GM20431 (cell line): ENCODE results near the gene MN1.

Source experiments
- in situ Hi-C: fragments of 300-500 bp; cut with MseI, MboI; formaldehyde crosslinking; loops from one replicate; pipeline ENCODE4 v1.15.0; 2020; ENCODE audit warnings: low sequenced_read_pairs; ENCODE audit not compliant: unreplicated experiment

Gene MN1

GRCh38 chr22:27801616-27802345 lies at the start of gene MN1:
MN1 (minus strand) TSS chr22:27801756; CDS start chr22:27800543, 1,213 bp downstream.
- in situ Hi-C loops, result no loop called here

DNA sequence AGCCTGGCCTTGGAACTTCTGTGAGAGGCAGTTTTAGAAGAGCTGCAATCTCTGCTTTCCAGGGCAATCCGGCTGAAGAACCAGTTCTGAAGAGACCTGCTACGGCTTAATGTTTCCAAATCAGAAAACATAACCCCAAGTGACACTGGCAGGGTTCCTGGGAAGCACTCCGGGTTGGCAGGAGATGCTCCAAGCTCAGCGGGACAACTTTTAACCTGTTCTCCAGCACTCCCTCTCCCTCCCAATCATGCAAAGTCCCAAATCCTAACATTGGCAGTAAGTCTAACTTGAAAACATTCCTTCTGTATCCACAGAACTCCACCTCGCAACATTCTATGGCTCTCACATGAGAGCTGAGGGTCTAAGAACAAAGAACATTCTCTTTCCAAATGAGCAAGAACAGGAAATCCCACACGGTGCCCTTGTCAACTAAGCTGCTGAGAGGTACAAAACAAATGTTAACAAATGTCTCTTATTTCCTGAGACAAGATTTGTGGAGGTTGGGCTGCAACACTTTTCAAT lies 48.5 kb upstream of the MN1 start:
- in situ Hi-C loops, result no loop called here

- in situ Hi-C loops, result no loop called here
Measured at GRCh38 chr22:27848005-27848404, 46.4 kb upstream of the MN1 start.

DNA sequence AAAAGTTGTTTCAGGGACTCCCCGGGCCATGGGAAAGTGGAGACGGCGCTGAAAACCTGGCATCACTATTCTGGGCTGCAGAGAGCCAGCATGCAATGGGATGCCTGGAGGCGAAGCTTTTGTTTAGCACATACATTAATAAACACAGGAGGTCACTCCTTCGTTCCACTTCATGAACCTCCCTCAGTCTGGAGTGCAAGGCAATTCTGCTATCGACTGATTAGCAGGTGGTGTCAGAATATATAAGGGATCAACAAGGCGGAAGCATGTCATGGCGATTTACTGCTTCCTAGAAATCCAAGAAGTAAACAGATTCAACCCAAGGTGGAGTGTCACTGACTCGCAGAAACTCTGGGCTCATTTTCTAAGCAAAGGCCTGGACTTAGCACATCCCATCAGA lies 45.4 kb upstream of the MN1 start:
- in situ Hi-C loops, result no loop called here

DNA sequence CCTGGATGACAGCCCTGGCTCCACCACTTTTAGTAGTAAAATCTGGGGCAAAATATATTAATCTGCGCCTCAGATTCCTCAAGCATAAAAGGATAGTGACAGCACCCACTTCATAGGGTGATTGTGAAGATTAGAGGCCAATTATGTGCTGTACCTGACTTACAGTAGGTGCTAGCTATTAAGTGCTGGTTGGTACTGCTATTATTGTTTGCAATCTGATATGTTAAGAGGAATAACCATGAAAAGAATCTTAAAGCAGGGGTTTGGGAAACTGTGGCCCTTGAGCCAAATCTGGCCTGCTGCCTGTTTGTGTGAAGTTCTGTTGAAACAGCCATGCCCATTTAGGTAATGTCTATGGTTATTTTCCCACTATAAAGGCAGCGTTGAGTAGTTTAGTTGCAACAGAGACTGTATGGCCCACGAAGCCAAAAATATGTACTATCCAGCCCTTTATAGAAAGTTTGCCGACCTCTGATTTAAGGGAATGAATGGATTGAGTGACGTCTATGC lies 44.7 kb upstream of the MN1 start:
- in situ Hi-C loops, result no loop called here

- in situ Hi-C loops, result no loop called here
Measured at GRCh38 chr22:27845644-27846043, 44.1 kb upstream of the MN1 start.

DNA sequence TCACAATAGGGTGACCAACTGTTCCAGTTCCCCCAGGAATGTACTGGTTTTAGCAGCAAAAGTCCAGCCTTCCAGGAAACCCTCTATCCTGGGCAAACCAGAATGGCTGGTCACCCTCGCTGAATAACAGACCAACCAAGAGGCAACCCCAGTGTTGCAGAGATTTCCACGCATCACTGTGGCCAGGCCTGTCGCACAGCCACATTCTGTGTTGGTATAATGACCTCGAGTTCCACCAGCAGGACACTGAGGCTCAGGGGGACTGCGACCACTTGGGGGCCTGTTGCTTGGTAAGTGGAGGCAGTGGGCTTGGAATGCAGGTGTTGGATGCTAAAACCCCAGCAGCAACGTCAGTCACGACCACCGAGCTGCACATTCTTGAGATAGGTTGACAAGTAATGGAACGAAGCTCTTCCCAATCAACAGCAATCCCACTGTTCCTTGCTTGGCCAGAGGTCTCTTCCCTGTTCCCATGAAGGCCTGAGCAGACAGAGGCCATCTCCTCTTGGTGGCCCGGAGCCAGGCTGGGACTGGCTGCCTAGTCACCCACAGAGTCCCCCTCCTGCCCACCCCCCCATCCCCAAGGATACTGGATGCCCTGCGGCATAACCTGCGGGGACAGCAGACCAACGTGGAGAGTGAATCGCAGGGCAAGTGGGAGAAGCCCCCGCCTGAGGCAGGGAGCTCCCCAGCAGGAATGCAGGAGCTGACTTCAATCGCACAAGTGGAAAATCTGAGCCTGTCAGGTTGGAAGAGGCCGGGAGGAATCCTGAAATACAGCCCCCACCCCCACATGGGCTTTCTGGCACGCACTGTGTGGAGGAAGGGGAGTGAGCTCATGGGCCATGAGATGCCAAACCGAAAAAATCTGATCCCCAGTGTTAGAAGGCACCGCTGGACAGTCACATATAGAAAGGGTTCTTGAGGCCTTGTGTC lies 43.4 kb upstream of the MN1 start:
- in situ Hi-C loops, result no loop called here

GRCh38 chr22:27844256-27844655 lies 42.7 kb upstream of the MN1 start:
- in situ Hi-C loops, result no loop called here

DNA sequence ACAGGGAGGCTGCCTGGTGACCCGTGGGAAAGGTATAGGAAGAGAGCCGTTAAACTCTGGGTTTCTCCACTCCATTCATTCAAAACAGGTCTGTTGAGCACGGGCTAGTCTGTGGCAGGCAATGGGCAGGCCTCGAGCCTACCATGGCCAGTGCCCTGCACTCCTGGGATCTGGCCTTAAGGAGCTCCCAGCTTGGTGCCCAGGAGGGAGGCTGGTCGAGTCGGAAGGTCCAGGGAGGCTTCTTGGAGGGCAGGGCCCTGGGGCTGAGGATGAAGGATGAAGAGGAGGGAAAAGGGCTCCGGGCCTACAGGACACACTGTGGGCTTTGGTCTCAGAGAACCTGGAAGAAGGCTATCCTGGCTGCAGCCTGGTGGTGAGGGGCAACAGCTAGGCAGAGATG lies 41.9 kb upstream of the MN1 start:
- in situ Hi-C loops, result no loop called here

DNA sequence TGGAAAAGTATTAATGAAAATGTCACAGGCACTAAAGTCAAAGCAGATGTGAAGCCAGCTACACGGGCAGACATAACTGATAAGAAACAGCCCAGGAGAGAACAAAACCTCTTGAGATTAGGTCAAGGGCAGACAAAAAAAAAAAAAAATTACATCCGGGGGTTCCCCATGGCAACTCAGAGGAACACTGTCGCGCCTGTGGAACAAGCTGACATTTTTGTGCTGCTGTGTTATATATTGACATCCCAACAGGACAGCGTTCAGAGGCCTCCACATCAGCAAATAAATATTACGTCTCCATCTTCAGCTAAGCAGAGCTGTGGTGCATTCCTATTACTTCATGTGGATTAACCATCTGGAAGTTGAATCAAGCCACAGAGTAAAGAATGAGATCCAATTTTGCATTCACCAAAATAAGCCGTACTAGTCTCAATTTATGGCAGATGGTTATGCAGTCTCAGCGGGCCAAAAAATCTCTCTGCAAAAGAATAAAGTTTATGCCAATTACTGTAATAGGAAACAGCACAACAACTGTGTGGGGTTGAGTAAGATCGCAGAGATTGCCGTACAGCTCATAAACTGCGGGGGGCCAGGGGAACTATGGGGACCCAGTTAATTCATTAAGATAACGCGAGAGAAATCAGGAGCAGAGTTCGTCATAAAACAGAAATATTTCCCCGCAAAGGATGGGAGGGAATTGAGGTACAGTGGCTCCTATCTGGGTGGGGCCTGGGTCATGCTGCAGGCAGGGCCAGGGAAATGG lies 41.3 kb upstream of the MN1 start:
- in situ Hi-C loops, result no loop called here

- in situ Hi-C loops, result no loop called here
Measured at GRCh38 chr22:27842201-27842600, 40.6 kb upstream of the MN1 start.

GRCh38 chr22:27840436-27840835 lies 38.9 kb upstream of the MN1 start:
- in situ Hi-C loops, result no loop called here

GRCh38 chr22:27839057-27839660 lies 37.6 kb upstream of the MN1 start:
- in situ Hi-C loops, result no loop called here

- in situ Hi-C loops, result no loop called here
Measured at GRCh38 chr22:27836181-27836580, 34.6 kb upstream of the MN1 start.

GRCh38 chr22:27835446-27835845 lies 33.9 kb upstream of the MN1 start:
- in situ Hi-C loops, result no loop called here

DNA sequence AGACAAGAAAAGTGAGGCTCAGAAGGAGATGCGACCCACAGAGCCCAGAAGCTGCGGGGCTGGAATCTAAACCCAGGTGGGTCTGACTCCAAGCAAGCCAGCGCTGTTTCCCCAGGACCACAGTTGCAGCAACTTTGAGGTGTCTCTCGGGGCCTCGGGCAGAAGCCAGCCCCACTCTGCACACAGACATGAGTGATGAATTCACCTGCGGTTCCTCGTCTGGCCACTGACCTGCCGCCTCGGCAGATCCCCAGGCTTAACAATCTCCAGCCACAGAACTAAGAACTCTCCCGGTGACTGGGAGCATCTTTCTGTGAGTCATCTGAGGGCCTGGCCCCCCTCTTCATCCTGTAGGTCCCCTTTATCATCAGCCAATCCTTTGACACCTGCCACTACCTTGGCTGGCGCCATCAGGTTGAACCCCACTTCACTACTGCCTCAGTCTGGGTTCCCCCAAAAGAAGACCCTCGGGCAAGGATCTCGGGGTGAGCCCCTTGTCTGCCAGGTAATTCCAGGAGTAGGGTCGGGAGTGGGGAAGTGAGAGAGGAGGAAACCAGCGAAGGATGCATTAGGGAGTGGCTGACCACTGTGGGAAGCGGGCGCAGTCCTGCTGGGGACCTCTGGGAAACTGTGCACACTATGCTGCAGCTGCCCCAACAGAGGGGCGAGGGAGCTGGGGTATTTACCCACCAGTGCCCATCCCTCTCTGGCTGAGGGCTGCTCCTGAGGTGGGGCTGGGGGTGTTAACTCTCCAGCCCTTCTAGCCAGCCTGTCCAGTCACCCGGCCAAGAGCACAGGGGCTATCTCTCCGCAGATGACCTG lies 33.0 kb upstream of the MN1 start:
- in situ Hi-C loops, result no loop called here

GRCh38 chr22:27833803-27834202 lies 32.2 kb upstream of the MN1 start:
- in situ Hi-C loops, result no loop called here

- in situ Hi-C loops, result no loop called here
Measured at GRCh38 chr22:27832606-27833005, 31.1 kb upstream of the MN1 start.

- in situ Hi-C loops, result no loop called here
Measured at GRCh38 chr22:27829620-27830019, 28.1 kb upstream of the MN1 start.
